Measurements from ENCODE around the gene S100A6.
"Not testable (repeated sequence)": the region's sequence is repeated elsewhere in the genome, so short reads cannot be mapped to it uniquely, and the experiment has no call there.

DNA sequence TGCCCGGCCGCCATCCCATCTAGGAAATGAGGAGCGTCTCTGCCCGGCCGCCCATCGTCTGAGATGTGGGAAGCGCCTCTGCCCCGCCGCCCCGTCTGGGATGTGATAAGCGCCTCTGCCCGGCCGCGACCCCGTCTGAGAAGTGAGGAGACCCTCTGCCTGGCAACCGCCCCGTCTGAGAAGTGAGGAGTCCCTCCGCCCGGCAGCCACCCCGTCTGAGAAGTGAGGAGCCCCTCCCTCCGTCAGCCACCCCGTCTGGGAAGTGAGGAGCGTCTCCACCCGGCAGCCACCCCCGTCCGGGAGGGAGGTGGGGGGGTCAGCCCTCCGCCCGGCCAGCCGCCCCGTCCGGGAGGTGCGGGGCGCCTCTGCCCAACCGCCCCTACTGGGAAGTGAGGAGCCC is 47.0 kb upstream of the S100A6 start:
- TF ChIP-seq, protein P1, sequence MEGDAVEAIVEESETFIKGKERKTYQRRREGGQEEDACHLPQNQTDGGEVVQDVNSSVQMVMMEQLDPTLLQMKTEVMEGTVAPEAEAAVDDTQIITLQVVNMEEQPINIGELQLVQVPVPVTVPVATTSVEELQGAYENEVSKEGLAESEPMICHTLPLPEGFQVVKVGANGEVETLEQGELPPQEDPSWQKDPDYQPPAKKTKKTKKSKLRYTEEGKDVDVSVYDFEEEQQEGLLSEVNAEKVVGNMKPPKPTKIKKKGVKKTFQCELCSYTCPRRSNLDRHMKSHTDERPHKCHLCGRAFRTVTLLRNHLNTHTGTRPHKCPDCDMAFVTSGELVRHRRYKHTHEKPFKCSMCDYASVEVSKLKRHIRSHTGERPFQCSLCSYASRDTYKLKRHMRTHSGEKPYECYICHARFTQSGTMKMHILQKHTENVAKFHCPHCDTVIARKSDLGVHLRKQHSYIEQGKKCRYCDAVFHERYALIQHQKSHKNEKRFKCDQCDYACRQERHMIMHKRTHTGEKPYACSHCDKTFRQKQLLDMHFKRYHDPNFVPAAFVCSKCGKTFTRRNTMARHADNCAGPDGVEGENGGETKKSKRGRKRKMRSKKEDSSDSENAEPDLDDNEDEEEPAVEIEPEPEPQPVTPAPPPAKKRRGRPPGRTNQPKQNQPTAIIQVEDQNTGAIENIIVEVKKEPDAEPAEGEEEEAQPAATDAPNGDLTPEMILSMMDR (conservative IDR thresholded peaks at IDR 0.05) = not testable (repeated sequence)
- TF ChIP-seq ZFX (IDR thresholded peaks at IDR 0.05) = not testable (repeated sequence)

Measured in C4-2B (cell line).